CD4-positive, alpha-beta T cell treated with Interleukin-1 beta for 1 hour (primary cell): ENCODE results near the gene OR10A2.
"Not testable (repeated sequence)": the region's sequence is repeated elsewhere in the genome, so short reads cannot be mapped to it uniquely, and the experiment has no call there.

Experiments
- DNase-seq, 2 donors: peaks; one replicate each; pipeline ENCODE4 v3.0.0-alpha.2; 2020 to 2022

Gene OR10A2, protein sequence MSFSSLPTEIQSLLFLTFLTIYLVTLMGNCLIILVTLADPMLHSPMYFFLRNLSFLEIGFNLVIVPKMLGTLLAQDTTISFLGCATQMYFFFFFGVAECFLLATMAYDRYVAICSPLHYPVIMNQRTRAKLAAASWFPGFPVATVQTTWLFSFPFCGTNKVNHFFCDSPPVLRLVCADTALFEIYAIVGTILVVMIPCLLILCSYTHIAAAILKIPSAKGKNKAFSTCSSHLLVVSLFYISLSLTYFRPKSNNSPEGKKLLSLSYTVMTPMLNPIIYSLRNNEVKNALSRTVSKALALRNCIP

GRCh38 chr11:6862961-6863360, at the start of gene OR10A2:
Gene OR10A2, plus strand, starts transcription at chr11:6863057. Its CDS starts 6,698 bp downstream, at chr11:6869755.
- DNase-seq, result no peak

DNA sequence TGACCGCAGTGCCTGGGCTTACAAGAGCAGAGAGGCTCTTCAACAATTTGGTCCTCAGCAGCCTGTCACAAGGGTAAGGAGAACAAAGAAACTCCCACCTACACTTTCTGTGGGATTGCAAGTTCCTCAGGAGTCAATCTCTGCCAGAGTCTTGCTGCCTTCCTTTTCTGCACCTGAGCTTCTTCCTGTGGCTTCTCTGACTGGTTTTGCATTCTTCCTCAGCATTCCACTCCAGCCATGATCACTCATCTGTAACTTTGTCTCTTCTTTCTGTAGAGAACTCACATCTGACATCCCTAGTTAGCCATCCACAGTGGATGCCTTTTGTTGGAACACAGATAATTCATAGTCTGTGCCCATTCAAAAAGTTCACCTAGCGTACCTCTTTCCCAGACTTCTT, 49.2 kb upstream of the OR10A2 start:
- DNase-seq, result no peak

GRCh38 chr11:6817694-6818093, 45.2 kb upstream of the OR10A2 start:
- no peak for DNase-seq

DNA sequence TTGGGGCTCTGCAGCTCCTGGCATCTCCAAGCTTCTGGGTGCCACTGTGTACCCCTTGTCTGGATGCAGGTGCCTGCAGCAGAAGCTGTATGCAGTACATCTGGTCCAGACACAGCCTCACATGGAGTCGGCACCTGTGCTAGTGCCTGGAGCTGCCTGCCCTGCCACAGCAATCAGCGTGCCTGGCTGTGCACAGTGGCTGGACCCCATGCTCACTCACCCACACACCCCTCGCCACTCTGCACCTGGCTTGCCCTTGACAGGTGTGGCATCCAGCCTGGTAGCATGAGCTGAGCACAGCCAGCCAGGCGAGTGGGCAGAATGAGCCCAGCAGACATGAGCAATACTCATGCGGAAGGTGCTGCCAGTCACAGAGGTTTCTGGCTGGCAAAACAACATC, 43.9 kb upstream of the OR10A2 start:
- DNase-seq, result no peak

- no peak for DNase-seq
Observed at GRCh38 chr11:6824136-6824823, 38.6 kb upstream of the OR10A2 start.

- no peak for DNase-seq
Observed at GRCh38 chr11:6825231-6825744, 37.6 kb upstream of the OR10A2 start.

DNA sequence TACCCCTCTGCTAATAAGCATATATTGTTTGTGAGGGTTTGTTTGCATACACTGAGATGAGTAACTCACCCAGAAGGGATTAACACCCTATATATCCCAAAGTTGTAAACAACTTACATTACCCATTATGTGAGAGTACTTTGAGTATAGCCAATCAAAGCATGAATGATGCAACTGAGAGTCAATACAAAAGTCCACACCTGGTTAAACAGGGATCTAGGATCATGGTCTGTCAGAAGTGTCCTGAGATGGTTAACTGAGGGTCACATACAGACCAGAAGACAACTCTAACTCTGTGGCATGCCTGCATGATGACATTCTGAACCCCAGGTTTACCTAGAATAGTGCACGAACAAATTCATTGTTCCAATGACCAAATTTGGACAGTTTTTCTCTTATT, 34.8 kb upstream of the OR10A2 start:
- DNase-seq, result no peak

DNA sequence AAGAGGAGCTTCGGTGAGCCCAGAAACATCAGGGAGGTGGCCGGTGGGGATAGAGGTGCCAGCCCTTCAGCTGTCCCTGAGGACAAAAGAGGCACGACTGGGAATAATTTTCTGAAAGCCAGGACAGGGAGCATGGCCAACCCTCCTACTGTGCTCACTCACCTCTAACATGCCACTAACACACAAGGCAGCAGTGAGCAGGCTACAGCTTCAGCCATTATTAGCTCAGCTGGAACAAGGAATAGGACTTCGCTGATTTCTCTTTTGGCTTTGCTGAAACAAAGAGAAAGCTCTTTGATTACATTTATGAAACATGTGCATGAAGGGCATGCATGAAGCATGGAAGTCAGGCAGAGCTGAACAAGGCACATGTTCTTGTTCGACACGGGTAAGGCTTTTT, 29.5 kb upstream of the OR10A2 start:
- DNase-seq, result no peak

DNA sequence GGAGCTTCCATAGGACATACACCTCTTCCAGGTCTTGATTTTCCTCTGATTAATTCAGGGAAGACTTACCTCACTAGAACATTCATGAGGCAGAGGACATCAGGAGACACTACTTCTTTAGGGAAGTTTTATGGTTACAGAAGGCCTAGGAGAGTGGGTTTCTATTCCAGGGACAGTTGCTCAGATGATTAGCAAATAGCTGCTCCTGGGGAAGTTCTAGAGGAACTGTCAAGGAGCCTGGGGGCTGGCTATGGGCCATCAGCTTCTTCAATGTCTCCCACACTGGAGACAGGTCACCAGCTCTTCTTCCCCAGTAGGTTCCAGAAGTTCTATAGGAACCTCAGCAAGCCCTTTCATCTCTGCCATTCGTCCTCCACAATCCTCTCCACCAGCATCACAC, 28.8 kb upstream of the OR10A2 start:
- DNase-seq, result no peak

DNA sequence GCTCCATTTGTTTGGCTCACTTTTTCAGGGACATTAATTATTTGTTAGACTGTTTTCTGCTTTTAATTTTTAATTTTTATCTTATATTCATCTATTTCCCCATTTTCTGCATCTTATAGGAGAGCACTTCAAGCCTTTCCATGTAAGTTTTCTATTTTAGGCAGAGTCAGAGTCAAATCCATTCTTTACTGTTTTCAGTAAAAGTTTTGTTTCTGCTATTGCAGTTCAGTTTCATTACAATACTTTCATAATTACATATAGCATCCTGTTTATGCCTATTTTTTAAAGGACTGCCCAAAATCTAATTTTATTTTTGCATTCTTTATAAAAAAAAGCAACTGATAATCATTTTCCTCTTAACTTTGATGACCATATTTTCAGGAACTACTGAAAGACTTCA, 21.2 kb upstream of the OR10A2 start:
- DNase-seq, result no peak

GRCh38 chr11:6843670-6844069, 19.2 kb upstream of the OR10A2 start:
- no peak for DNase-seq

DNA sequence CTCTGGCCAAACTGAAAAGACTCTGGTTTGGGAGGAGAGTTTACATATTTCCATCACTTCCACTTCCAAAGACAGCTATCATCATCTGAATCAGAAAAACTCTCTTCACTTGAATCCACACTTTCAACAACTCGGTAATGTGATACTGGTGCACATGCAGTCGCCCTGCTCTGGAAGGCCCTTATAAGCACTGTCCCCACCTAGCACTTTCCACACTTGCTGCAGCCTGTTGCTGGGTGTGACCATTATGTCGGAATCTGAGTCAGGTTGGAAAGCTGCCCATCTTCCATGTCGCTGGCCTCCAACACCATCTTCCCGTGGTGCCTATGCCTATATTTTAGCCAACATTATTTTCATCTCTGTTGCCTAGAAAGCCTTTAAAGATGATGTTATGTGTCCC, 18.5 kb upstream of the OR10A2 start:
- DNase-seq, result no peak

- DNase-seq, result no peak
Observed at GRCh38 chr11:6845383-6845782, 17.5 kb upstream of the OR10A2 start, which contains the start of gene OR10A5. Gene OR10A5, plus strand, starts transcription at chr11:6845683. Its CDS starts 0 bp downstream, at chr11:6845683.

GRCh38 chr11:6850526-6850925, 12.3 kb upstream of the OR10A2 start:
- DNase-seq, result no peak

DNA sequence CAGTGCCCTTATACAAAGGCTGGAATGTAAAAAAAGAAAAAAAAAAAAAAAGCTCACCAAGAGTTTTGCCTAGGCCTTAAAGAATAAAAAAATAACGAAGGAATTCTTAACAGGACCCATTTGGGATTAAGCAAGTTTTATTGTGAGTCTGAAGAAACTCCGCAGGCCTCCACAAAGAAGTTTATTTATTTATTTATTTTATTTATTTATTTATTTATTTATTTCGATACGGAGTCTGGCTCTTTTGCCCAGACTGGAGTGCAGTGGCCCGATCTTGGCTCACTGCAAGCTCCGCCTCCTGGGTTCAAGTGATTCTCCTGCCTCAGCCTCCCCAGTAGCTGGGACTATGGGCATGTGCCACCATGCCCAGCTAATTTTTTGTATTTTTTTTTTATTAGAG, 8.1 kb upstream of the OR10A2 start:
- DNase-seq, result not testable (repeated sequence)

- no peak for DNase-seq
Observed at GRCh38 chr11:6855971-6856541, 6.8 kb upstream of the OR10A2 start.

GRCh38 chr11:6856871-6857270, 6.0 kb upstream of the OR10A2 start:
- DNase-seq, result no peak

- no peak for DNase-seq
Observed at GRCh38 chr11:6864438-6864837, 1.6 kb downstream of the OR10A2 start.

GRCh38 chr11:6871278-6871677, 8.4 kb downstream of the OR10A2 start:
- no peak for DNase-seq

- DNase-seq, result no peak
Observed at GRCh38 chr11:6875761-6876160, 12.9 kb downstream of the OR10A2 start.

GRCh38 chr11:6876325-6876724, 13.5 kb downstream of the OR10A2 start, which contains the start of gene OR10A4:
Gene OR10A4, plus strand, starts transcription at chr11:6876625. Its CDS starts 23 bp downstream, at chr11:6876648.
- DNase-seq, result no peak

DNA sequence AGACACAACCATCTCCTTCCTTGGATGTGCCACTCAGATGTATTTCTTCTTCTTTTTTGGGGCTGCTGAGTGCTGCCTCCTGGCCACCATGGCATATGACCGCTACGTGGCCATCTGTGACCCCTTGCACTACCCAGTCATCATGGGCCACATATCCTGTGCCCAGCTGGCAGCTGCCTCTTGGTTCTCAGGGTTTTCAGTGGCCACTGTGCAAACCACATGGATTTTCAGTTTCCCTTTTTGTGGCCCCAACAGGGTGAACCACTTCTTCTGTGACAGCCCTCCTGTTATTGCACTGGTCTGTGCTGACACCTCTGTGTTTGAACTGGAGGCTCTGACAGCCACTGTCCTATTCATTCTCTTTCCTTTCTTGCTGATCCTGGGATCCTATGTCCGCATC, 14.1 kb downstream of the OR10A2 start:
- DNase-seq, result no peak

- DNase-seq, result no peak
Observed at GRCh38 chr11:6882751-6883150, 19.9 kb downstream of the OR10A2 start.

- not testable (repeated sequence) for DNase-seq
Observed at GRCh38 chr11:6887711-6888110, 24.9 kb downstream of the OR10A2 start.
